ENCODE measurements around the gene STAG3.

DNA sequence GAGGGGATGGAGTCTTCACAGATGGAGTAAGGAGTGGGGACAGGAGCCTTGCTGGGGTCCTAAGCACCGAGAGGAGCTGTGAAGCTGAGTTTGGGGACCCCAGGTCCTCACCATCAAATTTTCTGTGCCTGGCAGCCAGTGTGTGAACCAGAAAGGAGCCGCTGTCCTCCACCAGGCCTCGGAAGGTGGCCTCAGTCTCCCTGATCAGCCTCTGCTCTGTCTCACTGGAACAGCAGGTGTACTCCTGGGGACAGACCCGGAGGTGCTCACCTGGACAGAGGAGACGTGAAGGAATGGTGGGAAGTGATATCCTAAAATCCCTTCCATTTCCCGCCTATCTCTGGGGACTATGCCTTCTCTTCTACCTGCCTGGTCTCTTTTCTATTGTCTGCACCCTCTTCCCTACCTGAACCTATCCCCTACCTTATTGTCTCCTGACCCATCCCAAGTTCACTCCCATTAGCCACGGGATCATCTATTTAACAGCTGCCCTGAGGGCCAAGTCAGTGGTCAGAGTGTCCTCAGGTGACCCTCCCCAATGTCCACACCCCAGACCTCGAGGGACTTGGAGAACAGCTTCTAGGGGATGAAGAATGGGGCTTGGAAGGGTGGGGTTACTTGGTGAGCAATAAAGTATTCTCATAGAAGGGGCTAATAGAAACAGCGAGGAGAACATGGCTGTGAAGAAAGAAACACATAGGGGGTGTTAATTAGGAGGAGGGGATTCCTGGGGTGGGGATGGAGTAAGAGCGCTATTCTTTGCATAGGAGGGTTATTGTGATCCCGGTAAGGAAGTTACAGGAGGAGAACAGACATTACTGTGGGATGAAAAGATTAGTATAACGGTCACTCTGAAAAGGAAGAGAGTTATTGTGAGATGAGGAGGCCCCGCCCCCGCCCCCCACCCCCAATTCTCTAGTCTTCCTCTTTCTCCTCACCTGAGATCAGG lies 1.3 kb upstream of the STAG3 start:
- TF ChIP-seq, protein P1, sequence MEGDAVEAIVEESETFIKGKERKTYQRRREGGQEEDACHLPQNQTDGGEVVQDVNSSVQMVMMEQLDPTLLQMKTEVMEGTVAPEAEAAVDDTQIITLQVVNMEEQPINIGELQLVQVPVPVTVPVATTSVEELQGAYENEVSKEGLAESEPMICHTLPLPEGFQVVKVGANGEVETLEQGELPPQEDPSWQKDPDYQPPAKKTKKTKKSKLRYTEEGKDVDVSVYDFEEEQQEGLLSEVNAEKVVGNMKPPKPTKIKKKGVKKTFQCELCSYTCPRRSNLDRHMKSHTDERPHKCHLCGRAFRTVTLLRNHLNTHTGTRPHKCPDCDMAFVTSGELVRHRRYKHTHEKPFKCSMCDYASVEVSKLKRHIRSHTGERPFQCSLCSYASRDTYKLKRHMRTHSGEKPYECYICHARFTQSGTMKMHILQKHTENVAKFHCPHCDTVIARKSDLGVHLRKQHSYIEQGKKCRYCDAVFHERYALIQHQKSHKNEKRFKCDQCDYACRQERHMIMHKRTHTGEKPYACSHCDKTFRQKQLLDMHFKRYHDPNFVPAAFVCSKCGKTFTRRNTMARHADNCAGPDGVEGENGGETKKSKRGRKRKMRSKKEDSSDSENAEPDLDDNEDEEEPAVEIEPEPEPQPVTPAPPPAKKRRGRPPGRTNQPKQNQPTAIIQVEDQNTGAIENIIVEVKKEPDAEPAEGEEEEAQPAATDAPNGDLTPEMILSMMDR (IDR thresholded peaks at IDR 0.05) = no peak
- TF ChIP-seq POLR2A (IDR thresholded peaks at IDR 0.05) = no peak
